Dermis blood vessel endothelial cell (primary cell): Measurements from ENCODE around the gene MYO10. TPM values are rescaled to one million over a fixed set of nuclear protein-coding genes. Genes with fewer than 3 reads are reported as not detected.

Experiments
- DNase-seq: peaks from one replicate; pipeline ENCODE4 v3.0.0; 2010
- total RNA-seq: library from RNA; depleted of rRNA; stranded (reverse); fragments of >200 nt; gene quantifications from 2 replicates; pipeline ENCODE4 v1.2.3, GENCODE V29; 2014

The MYO10 gene
- total RNA-seq, 1 donor from 2014 or later: 140 TPM

DNA sequence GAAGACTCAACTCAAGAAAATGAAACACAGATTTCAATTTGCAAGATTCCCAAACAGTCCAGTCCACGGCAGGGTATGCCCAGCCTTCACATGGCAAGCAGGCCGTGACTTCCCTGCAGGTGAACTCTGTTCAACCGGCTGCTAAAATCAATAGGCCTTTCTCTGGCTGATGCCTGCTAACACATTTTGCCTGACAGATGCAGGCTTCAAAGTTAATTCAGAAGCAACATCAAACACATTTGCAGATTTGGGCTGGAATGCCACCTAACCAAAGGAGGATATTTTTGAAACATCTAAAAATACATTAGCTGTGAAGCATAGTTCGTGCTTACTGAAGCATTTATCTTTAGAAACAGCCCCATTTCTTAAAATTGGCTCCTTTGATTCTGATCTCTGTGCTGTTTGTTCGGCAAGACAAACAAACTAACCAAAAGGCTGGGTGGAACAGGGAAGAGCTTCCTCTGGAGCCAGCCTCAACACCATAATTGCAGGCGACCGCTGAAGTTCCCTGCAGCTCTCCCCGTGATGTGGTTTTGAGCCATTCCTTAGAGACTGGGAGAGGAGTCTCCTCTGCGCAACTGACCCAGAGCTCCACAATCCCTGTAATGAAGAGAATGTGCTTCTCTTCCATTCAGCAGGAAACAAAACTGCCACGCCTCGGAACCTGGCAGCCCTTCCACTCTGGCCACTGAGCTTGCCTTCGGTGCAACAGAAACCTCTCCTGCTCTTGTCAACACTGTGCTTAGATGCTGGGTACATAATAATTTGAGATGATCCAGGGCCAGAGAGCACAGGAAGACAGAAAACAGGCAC, 126.5 kb downstream of the MYO10 start:
- DNase-seq: no peak

DNA sequence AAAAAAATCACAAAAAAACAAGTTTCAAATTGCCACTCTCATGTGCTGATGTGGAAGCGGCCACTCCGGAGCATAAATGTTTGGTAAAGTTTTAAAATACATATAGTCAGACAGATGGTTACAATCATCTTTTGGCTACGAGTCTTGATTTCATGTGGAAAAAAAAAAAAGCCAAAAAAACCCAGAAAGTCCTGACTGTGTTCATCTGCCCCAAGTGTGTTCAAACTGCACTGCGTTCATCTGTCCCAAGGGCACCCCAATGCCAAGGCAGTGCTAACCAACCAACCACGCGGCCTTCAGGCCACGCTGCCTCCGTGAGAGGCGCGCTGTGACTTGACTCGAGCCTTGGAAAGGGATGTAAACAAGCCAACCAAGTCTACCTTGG, 127.1 kb downstream of the MYO10 start:
- DNase-seq: no peak

DNA sequence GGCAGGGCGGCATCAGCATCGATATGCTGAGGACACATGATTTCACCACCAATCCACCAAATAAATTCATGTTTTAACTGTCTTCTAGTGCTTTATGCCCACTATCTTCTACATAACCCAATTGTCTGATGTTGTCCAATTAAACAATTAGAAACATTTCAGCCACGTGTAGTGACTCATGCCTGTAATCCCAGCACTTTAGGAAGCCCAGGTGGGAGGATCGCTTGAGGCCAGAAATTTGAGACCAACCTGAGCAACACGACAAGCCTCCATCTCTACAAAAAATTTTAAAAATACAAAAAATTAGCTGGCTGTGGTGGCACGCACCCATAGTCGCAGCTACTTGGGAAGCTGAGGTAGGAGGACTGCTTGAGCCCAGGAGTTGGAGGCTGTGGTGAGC, 128.1 kb downstream of the MYO10 start:
- DNase-seq: no peak

DNA sequence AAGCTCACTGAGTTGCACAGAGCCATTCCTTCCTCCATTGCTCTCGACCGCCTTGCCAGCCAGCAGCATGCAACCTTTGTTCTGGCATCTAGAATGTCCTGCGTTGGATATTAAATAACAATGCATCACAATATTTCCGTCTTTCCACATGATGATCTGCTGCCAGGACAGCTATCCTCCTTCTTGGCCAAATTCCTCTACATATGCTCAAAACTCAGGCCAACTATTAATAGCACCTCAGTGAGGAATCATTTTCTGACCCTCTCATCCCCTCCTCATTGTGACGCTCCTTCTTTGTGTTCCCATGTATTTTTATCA, 128.6 kb downstream of the MYO10 start:
- no peak for DNase-seq

DNA sequence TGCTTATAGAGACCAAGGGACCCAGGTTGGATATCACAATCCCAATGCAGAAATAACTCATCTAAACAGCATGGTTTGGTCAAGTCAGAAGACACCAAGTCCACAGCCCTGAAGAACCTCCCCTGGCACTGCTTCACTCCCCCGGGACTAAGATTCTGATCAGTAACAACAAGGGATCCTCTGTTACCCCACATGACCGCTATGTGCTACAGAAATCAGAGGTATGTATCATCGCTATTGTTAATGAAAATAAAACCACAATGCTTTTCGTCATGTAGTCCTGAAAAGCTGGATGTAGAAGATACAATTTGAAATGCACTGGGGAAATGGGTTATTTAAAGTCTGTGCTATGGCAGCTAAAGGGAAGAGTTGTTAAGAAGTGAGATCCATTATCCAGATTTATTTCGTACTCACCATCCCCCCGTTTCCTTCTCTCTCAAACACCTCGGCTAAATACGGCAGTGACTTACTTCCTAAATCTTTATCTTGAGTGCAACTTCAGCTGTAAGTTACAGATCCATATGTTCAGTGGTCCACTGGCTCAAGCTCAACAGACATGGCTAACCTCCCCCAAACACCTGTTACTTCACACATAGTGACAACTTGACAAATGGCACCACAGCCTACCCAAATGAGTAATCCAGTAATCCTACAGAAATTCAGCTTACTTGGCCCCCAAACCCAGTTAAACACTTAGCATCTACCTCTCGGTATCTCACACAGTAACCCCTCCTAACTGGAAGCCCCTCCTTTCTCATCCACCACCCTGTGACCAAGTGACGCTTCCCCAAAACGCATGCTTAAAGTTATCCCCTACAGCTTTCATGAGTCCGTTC, 129.2 kb downstream of the MYO10 start:
- DNase-seq: no peak

DNA sequence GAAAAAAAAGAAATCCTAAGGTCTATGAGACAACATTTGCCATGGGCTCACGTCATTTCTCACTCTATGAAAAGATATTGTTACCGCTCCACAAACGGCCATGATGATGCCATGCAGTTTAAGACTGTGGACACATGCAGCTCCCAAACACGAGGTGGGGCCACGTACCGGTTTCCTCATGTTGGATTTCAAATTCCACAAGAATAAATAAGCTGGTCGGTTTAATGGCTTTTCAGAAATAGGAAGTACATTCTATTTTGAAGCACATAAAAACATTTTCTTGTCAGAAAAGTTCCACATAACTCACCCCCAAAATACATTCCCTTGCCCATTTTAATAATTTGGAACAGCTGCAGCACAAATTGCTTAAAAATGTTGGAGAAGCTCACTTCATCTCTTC, 130.6 kb downstream of the MYO10 start:
- DNase-seq: no peak

DNA sequence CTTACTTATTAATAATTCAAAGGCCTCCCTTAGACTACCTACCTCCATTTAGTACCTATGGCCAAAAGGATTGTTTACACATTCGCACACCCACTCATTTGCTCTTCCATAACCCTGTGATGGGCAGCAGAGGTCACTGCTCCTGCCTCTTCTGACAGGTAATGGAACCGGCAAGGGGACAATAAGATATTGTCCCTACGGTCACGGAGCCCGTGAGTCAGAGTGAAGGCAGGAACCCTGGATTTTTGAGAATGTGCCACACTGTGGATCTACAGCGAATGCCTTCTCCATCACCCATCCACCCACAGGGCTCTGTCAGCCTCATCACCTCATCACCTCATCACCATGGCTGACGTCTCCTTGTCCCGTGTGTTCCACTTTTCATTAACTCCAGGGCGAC, 132.3 kb downstream of the MYO10 start:
- DNase-seq: no peak

DNA sequence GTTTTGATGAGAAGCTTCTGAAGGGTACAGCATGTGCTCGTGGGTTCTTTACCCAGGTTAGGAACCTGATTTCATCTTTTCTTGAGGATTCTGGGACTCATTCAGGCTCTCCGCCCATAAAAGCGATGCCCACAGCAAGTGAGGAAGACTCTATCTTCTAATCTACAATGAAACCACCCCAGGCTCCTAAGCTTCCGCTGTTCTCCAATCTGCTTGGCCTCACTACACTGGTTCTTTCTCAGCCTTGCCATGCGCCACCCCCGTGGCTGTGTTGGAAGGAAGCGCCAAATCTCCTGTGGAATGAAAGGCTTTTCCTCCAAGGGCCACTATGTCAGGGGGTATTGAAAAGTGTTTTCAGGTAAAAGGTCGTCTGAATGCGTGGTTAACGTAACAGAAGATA, 135.6 kb downstream of the MYO10 start:
- DNase-seq: no peak

DNA sequence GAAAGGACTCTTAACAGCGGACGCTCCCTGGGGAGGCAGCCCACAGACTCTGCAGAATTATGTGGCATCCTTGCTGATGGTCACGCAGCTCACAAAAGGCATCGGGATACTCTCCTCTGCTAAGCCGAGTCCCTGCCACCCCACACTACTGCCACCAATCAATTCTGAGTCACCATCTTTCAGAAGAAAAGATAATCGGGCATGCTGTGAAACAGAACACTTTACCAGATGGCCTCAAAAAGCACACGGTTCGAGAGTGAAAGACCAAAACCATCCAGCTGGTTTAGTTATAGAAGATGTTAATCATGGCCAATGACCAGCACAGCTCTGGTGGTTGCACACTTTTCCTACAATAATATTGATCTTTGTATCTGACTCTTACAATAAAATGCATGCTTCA, 136.3 kb downstream of the MYO10 start:
- no peak for DNase-seq

DNA sequence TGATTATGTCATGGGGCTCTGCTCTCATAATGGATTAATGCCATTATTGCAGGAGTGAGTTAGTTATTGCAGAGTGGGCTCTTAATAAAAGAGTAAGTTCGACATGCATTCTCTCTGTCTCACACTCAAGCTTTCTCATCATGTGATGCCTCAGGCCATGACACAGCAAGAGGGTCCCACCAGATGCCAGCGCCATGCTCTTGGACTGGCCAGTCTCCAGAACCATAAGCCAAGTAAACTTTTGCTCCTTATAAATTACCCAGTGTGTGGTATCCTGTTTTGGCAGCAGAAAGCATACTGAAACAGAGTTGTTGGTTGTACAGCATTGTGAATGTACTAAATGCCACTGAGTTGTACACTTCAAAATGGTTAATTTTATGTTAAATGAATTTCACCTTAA, 138.1 kb downstream of the MYO10 start:
- DNase-seq: no peak

DNA sequence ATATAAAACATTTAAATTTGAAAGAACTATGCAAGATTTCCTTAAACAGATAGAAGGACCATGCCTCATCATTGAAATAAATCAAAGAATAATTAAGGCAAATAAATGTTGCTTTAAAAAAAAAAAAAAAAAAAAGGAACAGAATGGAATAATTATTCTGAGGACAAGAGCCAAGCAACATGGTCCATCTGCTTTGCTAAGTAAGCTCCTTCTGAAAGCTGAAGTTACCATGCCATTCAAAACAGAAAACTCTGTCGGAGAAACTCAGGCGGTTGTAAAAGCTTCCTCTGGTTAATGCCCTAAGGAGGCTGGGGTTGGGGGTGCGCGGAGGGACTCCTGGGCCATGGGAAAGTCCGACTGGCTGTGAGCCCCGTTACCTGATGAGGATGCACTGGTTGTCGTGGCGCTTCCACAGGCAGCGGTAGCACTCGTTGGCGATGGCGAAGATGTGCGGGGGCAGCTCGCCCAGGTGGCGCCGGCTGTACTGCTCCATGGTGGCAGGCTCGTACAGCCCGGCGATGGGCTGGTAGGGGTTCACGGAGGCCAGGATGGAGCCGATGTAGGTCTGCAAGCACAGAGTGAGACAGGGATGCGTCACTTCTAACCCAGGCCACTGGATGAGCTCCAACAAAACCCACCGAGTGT, 141.7 kb downstream of the MYO10 start:
- DNase-seq: no peak

DNA sequence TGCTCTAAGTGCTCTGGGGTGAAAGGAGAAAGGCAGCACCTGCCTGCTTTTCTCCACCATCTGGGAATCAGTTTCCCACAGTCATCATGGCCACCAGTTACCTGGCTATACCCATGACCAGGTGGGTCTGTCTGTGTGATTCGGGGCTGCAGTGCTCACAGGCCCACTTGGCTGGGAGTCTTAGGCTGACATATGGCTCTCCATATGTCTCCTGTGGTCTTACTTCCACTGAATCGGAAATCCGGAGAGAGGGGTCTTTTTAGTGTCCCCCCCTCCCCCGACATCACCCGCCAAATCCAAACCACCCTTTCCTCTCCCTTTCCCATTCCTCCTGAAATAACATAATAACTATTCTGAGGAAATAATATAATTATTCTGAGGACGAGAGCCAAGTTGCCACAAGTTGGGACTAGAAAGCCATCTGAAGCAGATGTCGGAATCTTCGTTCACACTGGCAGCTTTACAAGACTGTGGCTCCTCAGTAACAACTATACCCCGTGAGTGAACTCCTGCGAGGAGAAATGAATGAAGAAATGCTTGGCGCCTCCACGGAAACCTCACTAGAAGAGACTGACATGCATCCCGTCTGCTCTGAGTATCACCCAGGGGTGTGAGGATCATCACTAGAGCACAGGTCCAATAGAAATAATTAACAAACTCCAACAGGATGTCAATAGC, 143.4 kb downstream of the MYO10 start:
- no peak for DNase-seq

DNA sequence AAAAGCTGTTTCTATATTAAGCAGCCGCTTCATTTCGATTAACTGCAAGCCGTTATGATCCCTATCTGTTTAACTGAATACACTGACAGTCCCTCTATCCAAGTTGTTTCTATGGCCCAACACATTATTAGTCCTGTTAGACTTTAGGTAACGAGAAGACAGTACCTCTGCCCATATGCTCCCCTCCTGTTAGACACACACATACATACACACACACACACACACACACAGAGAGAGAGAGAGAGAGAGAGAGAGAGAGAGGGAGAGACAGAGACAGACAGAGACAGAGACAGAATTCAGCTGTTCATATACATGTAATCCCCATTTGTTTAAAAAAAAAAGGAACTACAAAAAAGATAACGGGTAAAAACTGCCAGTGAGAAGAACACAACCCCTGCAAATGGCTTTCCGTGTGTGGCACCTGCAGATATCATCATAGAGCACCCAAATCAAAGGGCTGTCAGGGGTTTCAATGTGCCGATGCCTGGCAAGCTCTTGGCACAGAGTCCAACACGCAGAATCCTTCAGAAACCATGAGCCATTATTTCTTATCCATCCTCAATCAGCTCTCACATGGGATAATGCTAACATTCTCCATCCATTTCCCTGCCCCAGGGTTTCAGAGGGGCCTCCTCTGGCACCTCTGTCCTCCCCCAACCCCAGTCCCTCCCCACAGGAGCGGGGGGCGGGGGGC, 144.0 kb downstream of the MYO10 start:
- no peak for DNase-seq

DNA sequence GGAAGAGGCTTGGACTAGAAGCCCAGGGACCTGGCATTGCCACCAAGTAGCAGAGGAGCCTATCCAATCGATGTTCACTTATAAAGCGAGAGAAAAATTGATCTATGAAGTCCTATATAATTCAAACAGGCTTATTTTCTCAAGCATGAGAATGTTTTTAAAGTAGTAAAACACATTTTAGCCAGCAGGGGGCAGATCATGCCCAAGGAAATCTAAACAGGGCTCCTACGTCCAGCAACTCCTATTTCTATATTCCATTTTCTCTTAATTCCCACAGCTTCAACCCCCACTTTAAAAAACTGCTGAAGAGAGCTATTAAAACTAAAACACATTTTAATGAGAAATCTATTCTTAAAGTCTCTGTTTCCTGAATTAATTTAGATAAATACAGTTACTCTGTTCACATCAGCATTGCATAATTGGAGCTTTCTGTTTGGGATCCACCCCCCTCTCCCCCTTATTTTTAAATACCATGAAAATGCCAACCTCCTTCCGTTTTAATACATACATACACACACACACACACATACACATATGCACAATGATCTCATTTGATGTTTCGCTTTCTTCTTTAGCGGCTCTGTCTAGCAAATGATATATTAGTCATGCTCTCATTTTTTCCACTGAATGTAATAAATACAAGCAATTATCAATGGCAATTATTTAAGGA, 144.9 kb downstream of the MYO10 start:
- DNase-seq: peak; percentile 81

DNA sequence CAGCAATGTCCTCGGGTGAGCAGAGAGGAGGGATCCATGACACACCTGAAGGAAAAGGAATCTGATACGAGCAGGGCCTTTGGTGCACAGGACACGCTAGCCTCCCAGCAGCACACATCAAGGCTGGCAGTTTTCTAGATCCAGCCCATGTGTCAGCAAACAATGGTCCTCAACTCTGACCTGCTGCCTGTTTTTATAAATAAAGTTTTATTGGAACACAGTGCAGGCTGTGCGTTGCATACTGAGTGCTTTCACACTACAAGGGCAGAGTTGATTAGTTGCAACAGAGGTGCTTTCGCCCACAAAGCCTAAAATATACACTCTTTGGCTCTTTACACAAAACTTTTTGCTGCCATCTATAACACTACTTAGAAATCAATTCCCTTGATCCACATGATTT, 147.1 kb downstream of the MYO10 start:
- no peak for DNase-seq

DNA sequence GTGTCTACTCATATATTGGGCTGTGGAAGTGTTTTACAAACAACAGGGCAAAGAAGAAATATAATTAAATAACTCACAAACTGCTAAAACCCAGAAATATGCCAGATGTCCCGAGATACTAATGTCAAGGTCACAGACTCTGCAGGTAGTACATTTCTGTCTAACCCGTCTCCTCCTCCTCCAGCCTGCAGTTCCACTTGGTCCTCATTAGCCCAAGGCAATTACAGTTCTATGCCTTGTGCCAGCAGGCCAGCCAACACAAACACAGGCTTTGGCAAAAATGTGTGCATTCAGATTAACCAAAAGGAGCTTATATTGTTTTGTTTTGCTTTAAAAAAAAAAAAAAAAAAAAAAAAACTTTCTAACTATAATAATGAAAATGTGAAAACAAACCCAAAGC, 148.8 kb downstream of the MYO10 start:
- DNase-seq: no peak

DNA sequence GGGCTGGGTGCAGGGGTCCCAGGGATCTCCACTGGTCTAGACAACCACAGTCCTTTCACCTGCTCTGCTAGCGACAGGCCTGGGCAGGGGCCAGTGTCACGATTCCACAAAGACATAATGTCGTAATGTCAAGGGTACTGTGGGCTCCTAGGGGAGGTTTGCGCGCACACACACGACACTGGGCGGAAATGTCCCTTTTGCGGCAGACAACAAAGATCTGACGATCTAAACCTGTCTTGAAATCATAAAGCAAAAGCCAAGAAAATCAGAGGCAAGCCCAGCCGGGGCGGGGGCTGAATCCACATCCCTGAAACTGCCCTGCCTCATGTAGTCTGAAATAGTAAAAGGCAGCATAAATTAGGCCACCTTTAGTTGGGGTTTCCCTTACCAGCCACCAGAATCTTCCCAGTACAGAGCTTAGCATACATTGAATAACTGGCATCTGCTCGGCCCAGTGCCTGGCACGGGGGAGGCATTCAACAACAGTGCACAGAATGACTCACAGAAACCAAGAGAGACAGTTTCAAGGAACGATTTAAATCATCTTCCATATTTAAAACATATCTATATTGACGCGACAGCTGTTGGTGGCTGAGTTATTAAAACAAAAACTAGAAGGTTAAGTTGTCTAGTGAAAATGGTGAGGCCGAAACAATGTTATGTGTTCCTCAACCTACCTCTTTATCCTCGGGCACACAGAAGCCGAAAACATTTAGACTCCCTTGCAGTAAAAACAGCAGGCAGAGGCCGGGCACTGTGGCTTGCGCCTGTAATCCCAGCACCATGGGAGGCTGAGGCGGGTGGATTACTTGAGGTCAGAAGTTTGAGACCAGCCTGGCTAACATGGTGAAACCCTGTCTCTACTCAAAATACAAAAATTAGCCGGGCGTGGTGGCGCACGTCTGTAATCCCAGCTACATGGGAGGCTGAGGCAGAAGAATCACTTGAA, 151.0 kb downstream of the MYO10 start:
- no peak for DNase-seq

DNA sequence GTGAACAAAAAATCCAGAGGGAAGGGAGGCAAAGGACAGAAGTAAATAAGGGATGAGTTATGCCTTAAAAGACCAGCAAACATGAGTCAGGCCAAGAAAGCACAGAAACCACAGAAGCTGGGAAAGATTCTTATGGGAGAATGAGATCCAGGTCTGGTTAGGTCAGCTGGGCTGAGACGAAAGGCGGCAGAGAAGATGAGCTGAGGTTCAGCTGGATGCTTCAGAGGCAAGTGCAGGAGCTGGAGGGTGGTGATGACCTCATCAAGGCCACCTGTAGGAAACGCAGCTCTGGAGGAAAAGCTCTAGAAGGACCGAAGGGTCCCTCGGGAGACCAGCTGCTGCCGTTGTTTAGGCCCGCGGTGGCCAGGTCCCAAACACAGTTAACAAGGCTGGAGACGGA, 152.0 kb downstream of the MYO10 start:
- no peak for DNase-seq

DNA sequence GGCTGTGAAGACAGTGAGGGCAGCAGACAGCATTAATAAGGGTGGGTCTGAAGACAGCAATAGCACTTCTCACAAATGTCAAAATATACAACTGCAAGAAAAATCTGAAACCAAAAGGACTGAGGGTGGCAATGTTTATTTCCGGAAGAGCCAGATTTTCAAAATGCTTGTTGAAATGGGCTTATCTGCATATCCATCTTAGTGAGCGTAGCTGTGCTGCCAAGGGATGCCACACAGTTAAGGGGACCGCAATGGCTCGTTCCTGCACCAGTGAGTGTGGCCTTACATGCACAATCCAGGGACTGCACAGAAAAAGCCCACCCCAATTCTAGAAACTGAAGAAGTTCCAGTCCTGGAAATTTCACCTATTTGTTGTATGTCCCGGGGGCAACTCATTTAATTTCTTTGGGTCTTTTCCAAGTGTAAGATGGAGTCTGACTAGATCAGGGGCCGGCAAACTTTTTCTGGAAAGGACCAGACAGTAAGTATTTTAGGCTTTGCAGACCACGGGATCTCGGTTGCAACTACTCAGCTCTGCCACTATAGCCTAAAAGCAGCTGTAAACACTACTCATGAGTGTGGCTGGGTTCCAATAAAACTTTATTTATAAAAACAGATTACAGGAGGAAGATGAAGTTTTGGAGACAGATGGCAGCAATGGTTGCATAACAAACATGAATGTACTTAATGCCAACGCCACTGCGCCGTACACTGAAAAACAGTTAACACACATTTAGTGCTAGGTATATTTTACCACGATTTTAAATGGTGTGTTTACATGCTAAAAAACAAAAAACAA, 154.1 kb downstream of the MYO10 start:
- DNase-seq: no peak

DNA sequence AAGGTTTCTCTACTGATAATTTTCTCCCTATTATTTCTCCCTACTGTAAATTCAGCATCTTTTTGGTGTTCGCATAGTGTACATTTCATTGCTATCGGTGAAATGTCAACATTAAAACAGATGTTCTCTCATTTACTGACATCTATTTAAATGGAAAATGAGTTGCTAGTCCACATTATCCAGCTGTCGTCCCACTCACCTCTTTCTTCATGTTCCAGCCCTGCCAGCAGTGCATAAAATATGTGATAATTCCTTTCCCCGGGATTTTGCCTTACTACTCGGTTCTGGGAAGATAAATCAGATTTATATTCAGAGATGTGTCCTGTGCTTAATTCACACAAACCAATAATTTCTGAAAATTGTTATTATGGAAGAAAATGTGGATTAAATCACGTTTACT, 155.8 kb downstream of the MYO10 start:
- DNase-seq: no peak
